Body of pancreas (tissue), 4 donors: Measurements from ENCODE around the gene STIM2. TPM values are rescaled to one million over a fixed set of nuclear protein-coding genes. Genes with fewer than 3 reads are reported as not detected.
A peak's percentile ranks its signal among the peaks of the same experiment; 100 is the strongest.

Experiments
- ATAC-seq: fragments of 150-250 bp; one replicate; pipeline ENCODE4 v1.9.1; 2016
- DNase-seq, 4 donors: peaks; one replicate each; pipeline ENCODE4 v3.0.0-alpha.2; 2019
- H3K27ac ChIP-seq, 4 donors: fragments of 200-600 bp; sonication (generic); 1 replicate in 3 of 4; 2 replicates in 1 of 4; pipeline versions ENCODE4 v1.5.1 to v1.6.1; 2016 to 2019; ENCODE audit warnings: mild to moderate bottlenecking in 1 of 4, mixed read lengths in 1 of 4, moderate library complexity in 1 of 4
- H3K27me3 ChIP-seq, 2 donors: fragments of 200-600 bp; sonication (generic); one replicate each; pipeline ENCODE4 v1.6.0; 2016; ENCODE audit warnings: mild to moderate bottlenecking in 1 of 2
- H3K36me3 ChIP-seq, 2 donors: fragments of 200-600 bp; sonication (generic); replicated peaks in 1 of 2; 2 replicates each; pipeline ENCODE4 v1.5.1; 2016; ENCODE audit warnings: low read depth in 2 of 2; ENCODE audit not compliant: insufficient read depth in 1 of 2
- H3K4me1 ChIP-seq: fragments of 200-600 bp; sonication (generic); one replicate; pipeline ENCODE4 v1.6.0; 2016
- H3K4me3 ChIP-seq, 2 donors: fragments of 200-600 bp; sonication (generic); 1 replicate in 1 of 2; 2 replicates in 1 of 2; pipeline ENCODE4 v1.5.1; 2016 to 2019
- H3K9me3 ChIP-seq, 3 donors: fragments of 200-600 bp; sonication (generic); 1 replicate in 2 of 3; 2 replicates in 1 of 3; pipeline ENCODE4 v1.5.1; 2016
- CTCF ChIP-seq, 7 experiments: fragments of 450-650 bp in 4 of 7; fragments of 200-600 bp in 3 of 7; sonication (generic) in 3 of 7; IDR thresholded peaks; one replicate each; pipeline ENCODE4 v1.5.1; 2016 to 2019; ENCODE audit warnings: antibody characterized with exemption in 7 of 7
- POLR2A ChIP-seq, 3 donors: fragments of 450-650 bp; IDR thresholded peaks; one replicate each; pipeline ENCODE4 v1.6.1; 2016; ENCODE audit warnings: antibody characterized with exemption in 3 of 3, mild to moderate bottlenecking in 2 of 3
- WGBS, 2 donors: methylation state at CpG; one replicate each; pipeline ENCODE4 v1.1.5; 2017; 5-methylcytosine and 5-hydroxymethylcytosine counted together
- intact Hi-C: fragments of 100-400 bp; cut with DNase I; formaldehyde crosslinking; loops from one replicate; pipeline ENCODE4 v1.15.1; 2023
- total RNA-seq, 2 donors: library from RNA; depleted of rRNA; stranded (reverse); fragments of >200 nt; gene quantifications; one replicate each; pipeline ENCODE4 v1.1.0, GENCODE V29; 2016

Gene STIM2
- total RNA-seq, 2 donors from 2014 or later = 10.9 to 53.4 TPM

GRCh38 chr4:26830701-26831100 is 29.9 kb upstream of the STIM2 start:
- Histone ChIP-seq H3K27me3 (no peaks in the 10 kb centered on the region), H3K4me1 (peaks cover 45% of the 10 kb centered on the region), H3K36me3 (no peaks in the 10 kb centered on the region), H3K4me3 (no peak overlapping the region), H3K9me3 (no peaks in the 10 kb centered on the region), H3K27ac (no peak overlapping the region)
- ATAC-seq (no peak), DNase-seq (no peak)
- WGBS, 2 donors = 90 to 96% methylated on average over 4 of the region's 4 CpGs
- intact Hi-C loops = no loop called here
- no peak for TF ChIP-seq CTCF (IDR thresholded peaks at IDR 0.05)
- no peak for TF ChIP-seq POLR2A (IDR thresholded peaks at IDR 0.05)

GRCh38 chr4:26836539-26836938 is 24.1 kb upstream of the STIM2 start:
- intact Hi-C loops = no loop called here
- H3K36me3 ChIP-seq = no peaks in the 10 kb centered on the region
- H3K9me3 ChIP-seq = no peaks in the 10 kb centered on the region
- no peaks in the 10 kb centered on the region for H3K27me3 ChIP-seq
- peaks cover 5% of the 10 kb centered on the region for H3K4me1 ChIP-seq
- TF ChIP-seq CTCF (IDR thresholded peaks at IDR 0.05) = no peak
- no peak for TF ChIP-seq POLR2A (IDR thresholded peaks at IDR 0.05)
- H3K27ac ChIP-seq = no peak overlapping the region
- WGBS, 2 donors = 89 to 100% methylated on average over 1 of the region's 1 CpG
- DNase-seq (no peak), ATAC-seq (no peak)
- no peak overlapping the region for H3K4me3 ChIP-seq

GRCh38 chr4:26837993-26838842 is 22.4 kb upstream of the STIM2 start:
- no peak overlapping the region for H3K4me3 ChIP-seq
- intact Hi-C loops = no loop called here
- H3K27me3 ChIP-seq = no peaks in the 10 kb centered on the region
- no peaks in the 10 kb centered on the region for H3K36me3 ChIP-seq
- H3K9me3 ChIP-seq = no peaks in the 10 kb centered on the region
- no peak for DNase-seq
- no peak for TF ChIP-seq CTCF (IDR thresholded peaks at IDR 0.05)
- TF ChIP-seq POLR2A (IDR thresholded peaks at IDR 0.05) = no peak
- H3K4me1 ChIP-seq = peaks cover 5% of the 10 kb centered on the region
- WGBS, 2 donors = 78 to 85% methylated on average over 8 of the region's 8 CpGs
- H3K27ac ChIP-seq = no peak overlapping the region
- no peak for ATAC-seq

- Histone ChIP-seq H3K36me3 (no peaks in the 10 kb centered on the region), H3K4me1 (peaks cover 5% of the 10 kb centered on the region), H3K9me3 (no peaks in the 10 kb centered on the region), H3K27ac (no peak overlapping the region), H3K4me3 (no peak overlapping the region), H3K27me3 (no peaks in the 10 kb centered on the region)
- intact Hi-C loops = no loop called here
- WGBS, 2 donors = 84 to 89% methylated on average over 5 of the region's 5 CpGs
- no peak for ATAC-seq
- no peak for DNase-seq
- TF ChIP-seq CTCF (IDR thresholded peaks at IDR 0.05) = no peak
- TF ChIP-seq POLR2A (IDR thresholded peaks at IDR 0.05) = no peak
Observed at GRCh38 chr4:26839016-26839415, 21.6 kb upstream of the STIM2 start.

- 34 to 46% methylated on average over 5 of the region's 5 CpGs for WGBS, 2 donors
- intact Hi-C loops = no loop called here
- TF ChIP-seq CTCF (IDR thresholded peaks at IDR 0.05) (no peak), POLR2A (IDR thresholded peaks at IDR 0.05) (no peak)
- no peaks in the 10 kb centered on the region for H3K36me3 ChIP-seq
- DNase-seq = peak in 3 of 4 donors; percentile 32 to 74 (median 35)
- no peak overlapping the region for H3K27ac ChIP-seq
- ATAC-seq = peak; percentile 64
- H3K27me3 ChIP-seq = no peaks in the 10 kb centered on the region
- H3K4me3 ChIP-seq = no peak overlapping the region
- no peaks in the 10 kb centered on the region for H3K9me3 ChIP-seq
- H3K4me1 ChIP-seq = peaks cover 5% of the 10 kb centered on the region
Observed at GRCh38 chr4:26839534-26839951, 21.1 kb upstream of the STIM2 start.
